HTR-8/SVneo (cell line): ENCODE data around the gene TTC22.

Source experiments
- DNase-seq: peaks from one replicate; pipeline ENCODE4 v3.0.0; 2011; ENCODE audit warnings: low spot score, mixed read lengths; ENCODE audit not compliant: insufficient read length
- FAIRE-seq: peaks from 2 replicates; lab custom pipeline; 2011; peaks lifted over from hg19 to GRCh38; lab: Jason Lieb, UNC

The TTC22 gene

GRCh38 chr1:54835131-54835898, 34.2 kb upstream of the TTC22 start:
- FAIRE-seq = no peak

DNA sequence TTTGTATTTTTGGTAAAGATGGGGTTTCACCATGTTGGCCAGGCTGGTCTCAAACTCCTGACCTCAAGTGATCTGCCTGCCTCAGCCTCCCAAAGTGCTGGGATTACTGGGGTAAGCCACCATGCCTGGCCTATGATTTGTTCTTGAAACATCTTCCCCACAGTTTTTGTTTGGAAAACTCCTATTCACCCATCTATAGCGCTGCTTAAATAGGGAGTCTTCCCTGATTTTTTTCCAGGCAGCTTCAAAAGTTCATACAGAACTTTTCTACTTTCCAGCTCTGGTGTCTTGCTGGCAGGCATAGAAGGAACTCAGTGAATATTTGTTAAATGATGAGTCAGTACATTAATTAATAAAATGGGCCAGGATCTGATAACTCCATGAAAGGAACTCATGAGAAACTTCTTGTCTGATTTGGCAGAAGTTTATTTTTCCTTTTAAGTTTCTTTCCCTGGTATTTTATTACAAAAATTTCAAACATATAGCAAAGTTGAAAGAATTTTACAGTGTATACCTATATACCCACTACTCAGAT, 33.0 kb upstream of the TTC22 start:
- no peak for FAIRE-seq
- DNase-seq = no peak

More at GRCh38 chr1:54835131-54835898, 34.2 kb upstream of the TTC22 start:
- no peak for DNase-seq

GRCh38 chr1:54833121-54833520, 32.0 kb upstream of the TTC22 start:
- FAIRE-seq (no peak), DNase-seq (no peak)

GRCh38 chr1:54826226-54826816, 25.2 kb upstream of the TTC22 start:
- DNase-seq (no peak), FAIRE-seq (no peak)

DNA sequence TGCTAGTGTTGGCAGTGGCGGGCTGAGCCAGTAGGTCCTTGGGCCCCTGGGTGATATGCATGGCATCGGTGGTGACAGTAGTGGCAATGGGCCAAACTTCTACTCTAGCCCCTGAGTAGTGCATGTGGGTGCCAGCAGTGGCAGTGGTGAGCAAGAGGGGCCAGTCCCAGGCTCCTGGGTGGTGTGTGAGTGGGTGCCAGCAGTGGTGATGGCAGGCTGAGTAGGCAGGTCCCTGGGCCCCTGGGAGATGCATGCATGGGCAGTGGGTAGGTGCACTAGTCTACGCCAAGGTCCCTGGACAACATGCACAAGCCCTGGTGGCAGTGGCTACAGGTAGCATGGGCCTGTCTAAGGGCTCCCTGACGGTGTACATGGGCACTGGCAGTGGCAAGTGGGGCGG, 24.6 kb upstream of the TTC22 start:
- FAIRE-seq (no peak), DNase-seq (no peak)

DNA sequence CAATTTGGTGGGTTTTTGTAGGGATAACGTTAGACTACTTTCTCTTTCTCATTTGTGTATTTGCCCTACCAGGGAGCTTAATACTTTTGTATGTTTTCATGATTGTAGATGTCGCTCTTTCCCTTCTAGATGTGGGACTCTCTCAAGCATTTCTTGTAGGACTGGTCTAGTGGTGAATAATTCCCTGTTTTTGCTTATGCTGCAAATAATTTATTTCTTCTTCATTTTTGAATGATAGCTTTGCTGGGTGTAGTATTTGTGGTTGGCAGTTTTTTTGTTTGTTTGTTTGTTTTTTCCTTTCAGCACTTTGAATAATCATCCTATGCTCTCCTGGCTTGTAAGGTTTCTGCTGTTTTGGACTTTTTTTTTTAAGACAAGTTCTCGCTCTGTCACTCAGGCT, 22.5 kb upstream of the TTC22 start:
- DNase-seq (no peak), FAIRE-seq (no peak)

DNA sequence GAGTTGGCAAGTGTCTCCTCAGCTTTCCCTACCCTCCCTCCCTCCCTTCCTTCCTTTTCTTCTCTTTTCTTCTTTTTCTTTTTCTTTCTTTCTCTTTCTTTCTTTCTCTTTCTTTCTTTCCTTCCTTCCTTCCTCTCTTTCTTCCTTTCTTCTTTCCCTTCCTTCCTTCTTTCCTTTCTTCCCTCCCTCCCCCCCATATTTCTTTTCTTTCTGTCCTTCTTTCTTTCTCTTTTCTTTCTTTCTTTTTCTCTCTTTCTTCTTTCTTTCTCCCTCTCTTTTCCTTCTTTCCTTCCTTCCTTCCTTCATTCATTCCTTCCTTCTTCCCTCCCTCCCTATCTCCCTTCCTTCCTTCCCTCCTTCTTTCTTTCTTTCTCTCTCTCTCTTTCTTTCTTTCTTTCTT, 18.6 kb upstream of the TTC22 start:
- FAIRE-seq (no peak), DNase-seq (no peak)

DNA sequence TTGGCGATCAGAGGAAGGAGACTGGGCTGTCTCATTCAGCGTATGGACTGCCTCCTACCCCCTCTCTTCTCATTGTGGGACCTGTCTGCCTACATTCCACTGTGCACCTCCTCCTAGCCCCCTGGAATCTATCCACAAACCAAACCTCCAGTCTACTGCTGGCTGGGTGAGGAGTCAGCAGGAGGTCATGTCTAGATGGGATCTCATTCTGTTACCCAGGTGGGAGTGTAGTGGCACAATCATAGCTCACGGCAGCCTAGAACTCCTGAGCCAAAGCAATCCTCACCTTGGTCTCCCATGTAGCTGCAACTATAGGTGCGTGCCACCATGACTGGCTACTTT, 18.0 kb upstream of the TTC22 start:
- FAIRE-seq (no peak), DNase-seq (no peak)

DNA sequence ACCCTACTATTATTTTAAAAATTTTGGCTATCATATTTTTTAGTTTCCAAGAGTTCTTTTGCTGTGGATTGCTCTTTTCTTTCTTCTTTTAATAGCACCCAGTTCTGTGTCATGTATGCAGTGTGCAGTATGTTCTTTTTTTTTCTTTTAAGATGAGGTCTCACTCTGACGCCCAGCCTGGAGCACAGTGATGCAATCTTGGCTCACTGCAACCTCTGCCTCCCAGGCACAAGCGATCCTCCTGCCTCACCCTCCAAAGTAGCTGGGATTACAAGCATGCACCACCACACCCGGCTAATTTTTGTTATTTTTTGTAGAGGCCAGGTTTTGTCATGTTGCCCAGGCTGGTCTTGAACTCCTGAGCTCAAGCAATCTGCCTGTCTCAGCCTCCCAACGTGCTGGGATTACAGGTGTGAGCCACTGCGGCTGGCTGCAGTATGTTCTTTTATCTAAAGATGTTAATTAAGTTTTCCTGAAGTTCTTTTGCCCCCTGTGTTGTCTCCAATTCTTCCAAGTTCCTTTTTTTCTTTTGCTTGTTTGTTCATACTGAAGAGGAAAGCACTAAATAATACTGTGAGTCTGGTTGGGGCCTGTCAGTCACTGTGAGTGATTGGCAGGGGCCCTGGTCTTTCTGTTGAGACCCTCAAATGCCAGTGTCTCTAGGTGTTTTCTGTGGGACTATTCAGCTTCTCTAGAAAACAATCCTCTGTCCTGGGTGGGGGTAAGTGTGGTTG, 17.5 kb upstream of the TTC22 start:
- DNase-seq (no peak), FAIRE-seq (no peak)

- no peak for FAIRE-seq
- no peak for DNase-seq
Measured at GRCh38 chr1:54816951-54817350, 15.8 kb upstream of the TTC22 start.

GRCh38 chr1:54816130-54816529, 15.0 kb upstream of the TTC22 start:
- no peak for DNase-seq
- FAIRE-seq = no peak

GRCh38 chr1:54815086-54815876, 14.2 kb upstream of the TTC22 start:
- DNase-seq (no peak), FAIRE-seq (no peak)

GRCh38 chr1:54814571-54814970, 13.4 kb upstream of the TTC22 start:
- DNase-seq (no peak), FAIRE-seq (no peak)

DNA sequence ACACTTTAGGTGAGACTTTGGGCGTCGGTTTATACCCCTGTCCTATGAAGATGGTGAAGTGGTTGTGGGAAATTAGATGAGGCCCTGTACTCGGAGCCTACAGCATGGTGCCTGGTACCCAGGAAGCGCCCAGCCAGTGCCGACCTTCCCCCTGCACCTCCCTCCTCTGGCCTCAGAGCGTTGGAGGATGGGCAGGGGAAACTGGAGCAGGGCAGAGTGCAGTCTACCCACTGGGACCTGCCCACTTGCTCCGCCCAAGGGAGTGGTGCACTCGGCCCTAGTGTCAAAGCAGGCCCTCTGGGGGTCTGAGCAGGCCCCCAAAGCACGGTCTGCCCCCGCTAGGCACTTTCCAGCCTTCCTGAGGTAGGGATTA, 13.0 kb upstream of the TTC22 start:
- no peak for DNase-seq

DNA sequence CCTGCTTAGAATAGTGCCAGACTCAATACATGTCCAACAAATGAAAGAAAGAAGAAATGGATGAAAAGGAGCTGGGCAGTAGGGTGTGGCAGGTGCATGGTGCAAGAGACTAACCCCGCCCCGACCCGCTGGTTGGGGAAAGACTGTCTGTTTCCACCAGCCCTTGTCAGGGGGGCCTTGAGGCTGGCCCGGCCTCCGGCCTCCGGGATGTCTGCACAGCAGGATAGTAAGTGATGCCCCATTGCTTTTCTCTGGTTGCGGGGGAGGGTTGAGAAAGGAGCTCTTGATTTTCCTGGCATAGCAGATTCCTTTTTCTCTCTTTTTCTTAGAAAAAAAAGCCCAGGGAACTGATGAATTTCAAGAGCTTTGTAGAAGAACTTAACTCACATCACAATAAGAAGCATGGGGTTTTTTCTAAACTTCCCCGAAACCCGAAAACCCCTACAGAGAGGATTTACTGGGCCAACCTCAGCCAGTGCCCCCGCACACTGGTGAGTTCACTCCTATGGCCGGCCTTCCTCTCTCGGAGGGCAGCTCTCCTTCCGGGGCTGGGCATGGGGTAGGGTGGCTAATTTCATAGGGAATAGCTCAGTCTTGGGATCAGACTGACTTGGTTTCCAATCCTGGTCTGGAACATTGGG, 12.5 kb upstream of the TTC22 start:
- no peak for FAIRE-seq

More for the DNA sequence above, 13.0 kb upstream of the TTC22 start:
- FAIRE-seq = no peak

GRCh38 chr1:54812801-54813484, 11.8 kb upstream of the TTC22 start:
- no peak for FAIRE-seq
- DNase-seq = no peak

More for the DNA sequence above, 12.5 kb upstream of the TTC22 start:
- no peak for DNase-seq

DNA sequence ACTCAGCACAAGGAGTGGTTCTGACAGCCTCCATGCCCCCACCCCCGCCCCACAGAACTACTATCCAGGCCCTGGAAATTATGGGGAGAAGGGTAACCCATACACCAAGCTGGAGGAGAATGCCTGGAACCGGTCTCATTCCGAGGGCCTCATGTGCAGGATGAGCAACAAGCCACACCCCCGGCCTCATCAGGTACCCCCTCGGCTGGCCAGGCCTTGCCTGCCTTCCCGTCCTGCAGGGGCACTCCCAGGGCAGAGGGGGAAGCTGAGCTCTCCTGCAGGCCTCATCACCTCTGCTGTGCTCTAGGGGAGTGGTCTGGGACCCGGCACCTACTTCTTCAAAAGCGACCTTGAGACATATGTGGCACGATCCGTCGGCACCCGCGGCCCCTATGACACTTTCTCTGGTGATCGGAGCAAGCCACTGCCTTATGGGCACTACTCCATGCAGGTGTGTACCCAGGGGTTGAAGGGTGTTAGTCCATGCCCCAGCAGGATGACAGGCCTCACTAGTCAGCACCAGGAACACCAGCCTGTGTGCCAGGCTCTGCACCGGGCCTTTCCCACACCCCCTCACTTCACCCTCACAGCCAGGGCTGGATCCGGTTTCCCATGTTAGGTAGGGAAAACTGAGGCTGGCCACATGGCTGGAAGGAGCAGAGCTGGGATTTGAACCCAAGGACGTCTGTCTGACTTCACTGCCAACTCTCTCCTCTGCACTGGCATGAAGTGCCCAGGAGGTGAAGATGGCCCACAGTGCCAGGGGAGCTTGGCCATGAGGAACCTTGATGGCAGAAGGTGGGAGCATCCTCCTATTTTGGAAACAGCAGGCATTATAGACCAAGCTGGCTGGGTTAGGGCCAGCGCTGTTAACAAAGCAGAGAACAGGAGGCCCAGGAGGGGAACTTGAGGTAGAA, 10.9 kb upstream of the TTC22 start:
- FAIRE-seq = no peak

GRCh38 chr1:54811066-54811465, 9.9 kb upstream of the TTC22 start:
- FAIRE-seq (no peak), DNase-seq (no peak)

More for the DNA sequence above, 10.9 kb upstream of the TTC22 start:
- no peak for DNase-seq
